CD14-positive monocyte (primary cell): ENCODE data around the gene SLC25A29. TPM values are rescaled to one million over a fixed set of nuclear protein-coding genes. Genes with fewer than 3 reads are reported as not detected.

Experiments used
- DNase-seq, 3 donors: peaks; one replicate each; pipeline ENCODE4 v3.0.0-alpha.2; 2011 to 2022
- H2AFZ ChIP-seq: 2 replicates; pipeline ENCODE4 v1.6.0; 2012; ENCODE audit warnings: mild to moderate bottlenecking, low read depth, low read length, inconsistent platforms; ENCODE audit not compliant: insufficient read depth, poor library complexity, severe bottlenecking
- H3K27ac ChIP-seq, 2 donors: 1 replicate in 1 of 2; 2 replicates in 1 of 2; pipeline ENCODE4 v1.5.1; 2012 to 2013; ENCODE audit warnings: low read length in 2 of 2, control low read depth in 1 of 2, inconsistent platforms in 1 of 2, low read depth in 1 of 2, mild to moderate bottlenecking in 1 of 2
- H3K27me3 ChIP-seq, 2 donors: one replicate each; pipeline versions ENCODE4 v1.6.0 to v1.6.1; 2011 to 2013; ENCODE audit warnings: low read length in 2 of 2; ENCODE audit not compliant: control insufficient read depth in 2 of 2, insufficient read depth in 2 of 2
- H3K36me3 ChIP-seq, 2 donors: replicated peaks in 1 of 2; 1 replicate in 1 of 2; 2 replicates in 1 of 2; pipeline versions ENCODE4 v1.5.1 to v1.6.1; 2012 to 2013; ENCODE audit warnings: low read length in 2 of 2, control low read depth in 1 of 2, inconsistent platforms in 1 of 2, mild to moderate bottlenecking in 1 of 2; ENCODE audit not compliant: insufficient read depth in 2 of 2, control insufficient read depth in 1 of 2
- H3K4me1 ChIP-seq, 2 donors: 1 replicate in 1 of 2; 2 replicates in 1 of 2; pipeline versions ENCODE4 v1.5.1 to v1.6.1; 2012 to 2013; ENCODE audit warnings: low read length in 2 of 2, control low read depth in 1 of 2, inconsistent platforms in 1 of 2, mild to moderate bottlenecking in 1 of 2, moderate library complexity in 1 of 2; ENCODE audit not compliant: insufficient read depth in 2 of 2, control insufficient read depth in 1 of 2
- H3K4me2 ChIP-seq: replicated peaks from 2 replicates; pipeline ENCODE3; 2012; ENCODE audit warnings: low read length, moderate library complexity, mild to moderate bottlenecking; ENCODE audit not compliant: poor library complexity, severe bottlenecking; ENCODE audit errors: extremely low read depth
- H3K4me3 ChIP-seq, 3 experiments: fragments of 200-600 bp in 1 of 3; sonication (generic) in 1 of 3; replicated peaks in 1 of 3; 1 replicate in 2 of 3; 2 replicates in 1 of 3; pipeline ENCODE4 v1.5.1; 2011 to 2013; ENCODE audit warnings: low read length in 3 of 3, mild to moderate bottlenecking in 3 of 3, control low read depth in 2 of 3, low read depth in 2 of 3, inconsistent platforms in 1 of 3, moderate library complexity in 1 of 3
- H3K79me2 ChIP-seq: 2 replicates; pipeline ENCODE4 v1.6.0; 2012; ENCODE audit warnings: mild to moderate bottlenecking, control low read depth, inconsistent platforms, low read length, moderate library complexity; ENCODE audit not compliant: insufficient read depth
- H3K9ac ChIP-seq: 2 replicates; pipeline ENCODE4 v1.6.0; 2017; ENCODE audit warnings: low read length, mild to moderate bottlenecking; ENCODE audit not compliant: insufficient read depth, poor library complexity, severe bottlenecking
- H3K9me3 ChIP-seq, 2 donors: replicated peaks in 1 of 2; 1 replicate in 1 of 2; 2 replicates in 1 of 2; pipeline versions ENCODE4 v1.5.1 to v1.6.1; 2012 to 2013; ENCODE audit warnings: low read length in 2 of 2, control low read depth in 1 of 2; ENCODE audit not compliant: control insufficient read depth in 1 of 2, insufficient read depth in 1 of 2
- H4K20me1 ChIP-seq: 2 replicates; pipeline ENCODE4 v1.6.0; 2012; ENCODE audit warnings: mild to moderate bottlenecking, low read length, control low read depth, moderate library complexity; ENCODE audit not compliant: insufficient read depth
- H3K27ac Mint-ChIP-seq, 7 donors: one replicate each; pipeline ENCODE4 v1.8.0; 2020; ENCODE audit warnings: mild to moderate bottlenecking in 7 of 7, mixed read lengths in 7 of 7, moderate library complexity in 6 of 7, inconsistent platforms in 2 of 7
- H3K27me3 Mint-ChIP-seq, 3 donors: one replicate each; pipeline ENCODE4 v1.8.0; 2021 to 2022; ENCODE audit warnings: low read depth in 3 of 3, mild to moderate bottlenecking in 3 of 3, mixed read lengths in 3 of 3, moderate library complexity in 3 of 3, inconsistent platforms in 1 of 3
- H3K36me3 Mint-ChIP-seq, 2 donors: one replicate each; pipeline ENCODE4 v1.8.0; 2020; ENCODE audit warnings: mixed read lengths in 2 of 2, inconsistent platforms in 1 of 2, mild to moderate bottlenecking in 1 of 2
- H3K4me1 Mint-ChIP-seq: one replicate; pipeline ENCODE4 v1.8.0; 2020; ENCODE audit warnings: mild to moderate bottlenecking, mixed read lengths
- H3K4me3 Mint-ChIP-seq, 2 donors: one replicate each; pipeline ENCODE4 v1.8.0; 2020; ENCODE audit warnings: mild to moderate bottlenecking in 2 of 2, mixed read lengths in 2 of 2, moderate library complexity in 1 of 2
- H3K9me3 Mint-ChIP-seq, 7 donors: one replicate each; pipeline ENCODE4 v1.8.0; 2020 to 2022; ENCODE audit warnings: mixed read lengths in 7 of 7, mild to moderate bottlenecking in 6 of 7, moderate library complexity in 6 of 7, inconsistent platforms in 2 of 7
- WGBS: methylation state at CpG from one replicate; pipeline ENCODE4 v1.1.5; 2013; ENCODE audit warnings: missing lambda C conversion rate; ENCODE audit not compliant: insufficient coverage; 5-methylcytosine and 5-hydroxymethylcytosine counted together
- intact Hi-C, 2 donors: fragments of 100-400 bp; cut with micrococcal nuclease; formaldehyde crosslinking; loops; one replicate each; pipeline versions ENCODE4 v1.15.0 to v1.15.1; 2023
- polyA plus RNA-seq, 3 donors: library from polyadenylated mRNA; depleted of rRNA in 1 of 3; unstranded in 2 of 3; stranded (reverse) in 1 of 3; fragments of 300-500 nt in 2 of 3; fragments of >200 nt in 1 of 3; fragmentation: Illumina TruSeq in 2 of 3; gene quantifications; 1 replicate in 2 of 3; 2 replicates in 1 of 3; pipeline ENCODE4 v1.2.3, GENCODE V29; 2012 to 2021
- TF ChIP-seq, protein P1 (sequence below): fragments of 200-600 bp; IDR thresholded peaks from one replicate; pipeline ENCODE4 v1.8.0; 2022; ENCODE audit warnings: antibody characterized with exemption, mild to moderate bottlenecking

SLC25A29 gene
- polyA plus RNA-seq, 3 donors, result 16.9 to 114 (median 33.3) TPM

DNA sequence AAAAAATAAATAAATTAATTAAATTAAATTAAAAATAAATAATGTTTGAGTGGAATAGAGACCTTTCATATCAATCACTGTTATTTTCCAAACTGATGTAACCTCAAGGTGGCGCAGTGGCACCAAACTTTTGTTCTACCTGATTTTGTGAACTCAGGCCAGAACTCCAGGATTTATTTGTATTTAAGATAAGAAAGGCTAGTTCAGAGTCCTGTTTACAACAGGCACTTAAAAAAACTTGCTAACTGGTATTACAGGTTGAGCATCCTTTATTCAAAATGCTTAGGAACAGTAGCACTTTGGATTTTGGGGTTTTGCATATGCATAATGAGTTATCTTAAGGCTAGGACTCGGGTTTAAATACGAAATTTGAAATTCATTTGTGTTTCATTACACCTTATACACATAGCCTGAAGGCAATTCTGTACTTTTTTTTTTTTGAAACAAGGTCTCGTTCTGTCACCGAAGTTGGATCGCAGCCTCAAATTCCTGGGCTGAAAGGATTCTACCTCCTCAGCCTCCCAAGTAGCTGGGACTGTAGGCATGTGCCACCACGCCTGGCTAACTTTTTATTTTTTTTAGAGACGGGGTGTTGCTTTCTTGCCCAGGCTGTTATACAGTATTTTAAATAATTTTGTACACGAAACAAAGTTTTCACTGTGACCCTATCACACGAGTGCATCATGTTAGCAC lies 34.9 kb downstream of the SLC25A29 start:
- Histone ChIP-seq H3K36me3 (peaks cover 15 to 51% of the 10 kb centered on the region in 2 donors), H3K4me3 (no peak overlapping the region), H3K27me3 (no peaks in the 10 kb centered on the region), H3K4me1 (no peaks in the 10 kb centered on the region), H2AFZ (no peak overlapping the region), H3K79me2 (peaks cover 97% of the 10 kb centered on the region), H3K27ac (peak overlapping the region in 1 of 2 donors; percentile 20), H3K9ac (no peak overlapping the region), H4K20me1 (peaks cover 99% of the 10 kb centered on the region), H3K9me3 (no peaks in the 10 kb centered on the region), H3K4me2 (no peak overlapping the region)
- Mint-ChIP-seq H3K9me3 (no peaks in the 10 kb centered on the region), H3K27ac (no peak overlapping the region), H3K4me1 (peaks cover 22% of the 10 kb centered on the region), H3K4me3 (no peak overlapping the region), H3K27me3 (no peaks in the 10 kb centered on the region), H3K36me3 (peaks cover 25 to 45% of the 10 kb centered on the region in 2 donors)
- intact Hi-C loops, result no loop called here
- TF ChIP-seq, protein P1, sequence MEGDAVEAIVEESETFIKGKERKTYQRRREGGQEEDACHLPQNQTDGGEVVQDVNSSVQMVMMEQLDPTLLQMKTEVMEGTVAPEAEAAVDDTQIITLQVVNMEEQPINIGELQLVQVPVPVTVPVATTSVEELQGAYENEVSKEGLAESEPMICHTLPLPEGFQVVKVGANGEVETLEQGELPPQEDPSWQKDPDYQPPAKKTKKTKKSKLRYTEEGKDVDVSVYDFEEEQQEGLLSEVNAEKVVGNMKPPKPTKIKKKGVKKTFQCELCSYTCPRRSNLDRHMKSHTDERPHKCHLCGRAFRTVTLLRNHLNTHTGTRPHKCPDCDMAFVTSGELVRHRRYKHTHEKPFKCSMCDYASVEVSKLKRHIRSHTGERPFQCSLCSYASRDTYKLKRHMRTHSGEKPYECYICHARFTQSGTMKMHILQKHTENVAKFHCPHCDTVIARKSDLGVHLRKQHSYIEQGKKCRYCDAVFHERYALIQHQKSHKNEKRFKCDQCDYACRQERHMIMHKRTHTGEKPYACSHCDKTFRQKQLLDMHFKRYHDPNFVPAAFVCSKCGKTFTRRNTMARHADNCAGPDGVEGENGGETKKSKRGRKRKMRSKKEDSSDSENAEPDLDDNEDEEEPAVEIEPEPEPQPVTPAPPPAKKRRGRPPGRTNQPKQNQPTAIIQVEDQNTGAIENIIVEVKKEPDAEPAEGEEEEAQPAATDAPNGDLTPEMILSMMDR, result peak; percentile 50
- no peak for DNase-seq
- WGBS, result 100% methylated on average over 5 of the region's 10 CpGs

DNA sequence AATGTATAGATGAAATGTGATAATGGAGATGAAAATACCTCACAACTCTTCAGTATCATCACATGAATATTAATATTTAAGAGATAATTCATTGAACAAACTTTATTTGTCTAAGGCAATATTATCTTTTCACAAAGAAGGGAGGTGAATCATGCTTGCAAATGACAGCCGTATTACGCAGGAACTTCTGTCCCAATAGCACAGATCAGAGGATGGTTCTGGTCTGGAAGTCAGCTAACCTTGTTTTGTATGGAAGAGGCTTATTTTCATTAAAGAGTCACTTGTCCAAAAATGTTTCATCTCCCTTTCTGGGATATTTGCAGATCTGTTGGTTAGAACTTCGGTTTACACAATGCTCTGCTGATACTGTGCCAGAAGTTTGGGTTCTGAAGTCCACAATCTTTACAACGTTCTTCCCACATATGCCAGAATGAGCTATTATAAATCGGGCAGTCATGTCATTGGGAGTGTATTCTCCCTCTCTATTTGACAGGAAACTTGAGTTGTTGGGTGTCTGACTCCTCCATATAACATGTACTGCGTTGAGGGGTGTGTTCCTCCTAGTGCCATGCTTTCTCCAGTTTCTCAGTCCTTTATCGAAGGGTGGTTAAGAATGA lies 37.5 kb downstream of the SLC25A29 start:
- DNase-seq, result no peak
- intact Hi-C loops, result loop anchor here in 1 of 2 donors (10.0 kb wide), 1 partner anchor 356 kb away; no protein-coding TSS in a partner anchor
- Mint-ChIP-seq H3K27me3 (no peaks in the 10 kb centered on the region), H3K36me3 (peaks cover 28 to 51% of the 10 kb centered on the region in 2 donors), H3K4me3 (no peak overlapping the region), H3K4me1 (peaks cover 11% of the 10 kb centered on the region), H3K27ac (peak overlapping the region in 4 of 7 donors; percentile 23 to 42 (median 34)), H3K9me3 (no peaks in the 10 kb centered on the region)
- 92% methylated on average over 2 of the region's 7 CpGs for WGBS
- Histone ChIP-seq H3K4me3 (no peak overlapping the region), H3K27ac (peak overlapping the region in 1 of 2 donors; percentile 19), H3K4me1 (no peaks in the 10 kb centered on the region), H3K9ac (no peak overlapping the region), H3K79me2 (peaks cover 97% of the 10 kb centered on the region), H3K36me3 (peaks cover 23 to 57% of the 10 kb centered on the region in 2 donors), H4K20me1 (peaks cover 99% of the 10 kb centered on the region), H2AFZ (no peak overlapping the region), H3K4me2 (no peak overlapping the region), H3K9me3 (no peaks in the 10 kb centered on the region), H3K27me3 (no peaks in the 10 kb centered on the region)
- TF ChIP-seq, protein P1, result no peak
